ENCODE results near the gene COL28A1.

The COL28A1 gene

DNA sequence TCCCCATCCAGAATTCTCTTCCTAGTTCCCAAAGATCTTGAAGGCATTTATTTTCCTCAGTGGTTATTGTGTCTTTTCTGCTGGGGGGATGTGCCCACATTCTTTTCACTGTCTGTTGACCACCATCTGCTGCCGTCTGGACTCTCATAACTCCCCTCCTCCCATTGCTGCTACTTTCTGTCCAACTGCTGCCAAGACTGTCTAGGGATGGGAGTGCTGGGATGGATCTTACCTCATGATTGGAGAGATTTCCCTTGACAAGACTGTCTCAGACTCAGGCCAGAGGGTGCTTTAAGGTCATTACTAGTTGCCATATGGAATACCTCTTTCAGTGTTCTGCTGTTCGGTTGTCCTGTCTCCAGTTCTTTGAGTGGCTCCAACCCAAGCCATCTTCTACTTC lies 211.8 kb downstream of the COL28A1 start:
- no peak for DNase-seq

DNA sequence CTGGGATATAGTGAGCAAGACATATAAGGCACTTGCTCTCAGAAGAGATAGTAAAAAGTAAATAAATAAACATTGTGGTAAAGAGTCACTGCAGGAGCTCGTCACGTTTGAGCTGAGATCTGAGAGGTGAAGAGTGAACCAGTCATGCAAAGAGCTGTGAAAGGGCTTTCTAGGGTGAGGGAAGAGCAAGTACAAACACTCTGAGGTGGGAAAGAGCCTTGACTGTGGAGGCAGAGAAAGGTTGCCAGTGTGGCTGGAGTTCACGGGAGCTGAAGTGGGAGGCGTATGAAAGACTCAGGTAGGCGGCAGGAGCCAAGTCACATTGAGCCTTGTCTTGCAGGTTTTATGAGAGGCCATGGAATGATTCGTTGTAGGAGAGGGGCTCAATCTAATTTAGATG lies 212.3 kb downstream of the COL28A1 start:
- no peak for DNase-seq

DNA sequence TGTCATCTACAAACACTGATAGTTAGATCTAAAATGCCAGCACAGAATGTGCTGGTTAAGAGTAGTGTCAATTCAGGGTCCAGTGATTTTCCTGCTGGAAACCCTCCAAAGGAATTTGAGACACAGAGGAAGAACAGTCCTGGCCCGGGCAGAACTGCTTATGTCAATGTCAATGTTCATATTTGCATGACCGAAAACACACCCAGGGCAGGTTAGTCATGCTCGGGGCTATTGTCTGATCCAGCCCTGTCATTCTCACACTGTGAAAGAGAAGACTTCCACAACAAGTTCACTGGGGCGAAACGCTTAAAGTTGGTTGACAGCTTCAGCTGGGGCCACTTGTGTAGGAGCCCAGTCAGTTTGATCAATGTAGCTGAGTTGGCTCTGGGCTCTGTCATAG lies 214.0 kb downstream of the COL28A1 start:
- DNase-seq, result no peak

DNA sequence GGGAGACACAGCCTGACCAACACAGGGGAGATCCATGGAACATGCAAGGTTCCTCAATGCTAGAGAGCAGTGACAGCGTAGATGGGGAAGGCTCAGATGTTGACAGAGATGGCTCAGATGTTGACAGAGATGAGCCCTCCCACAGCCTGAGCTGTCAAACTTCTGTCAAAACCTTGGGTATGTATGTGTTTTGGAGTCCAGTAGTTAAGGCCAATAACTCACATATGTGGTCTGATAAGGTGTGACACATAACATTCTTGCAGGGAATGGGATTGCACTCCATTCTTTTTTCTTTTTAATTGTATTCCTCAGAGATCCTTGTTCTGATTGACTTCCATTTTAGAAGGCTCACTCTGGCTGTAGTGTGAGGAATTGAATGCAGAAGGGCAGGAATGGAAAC lies 217.1 kb downstream of the COL28A1 start:
- DNase-seq, result no peak

DNA sequence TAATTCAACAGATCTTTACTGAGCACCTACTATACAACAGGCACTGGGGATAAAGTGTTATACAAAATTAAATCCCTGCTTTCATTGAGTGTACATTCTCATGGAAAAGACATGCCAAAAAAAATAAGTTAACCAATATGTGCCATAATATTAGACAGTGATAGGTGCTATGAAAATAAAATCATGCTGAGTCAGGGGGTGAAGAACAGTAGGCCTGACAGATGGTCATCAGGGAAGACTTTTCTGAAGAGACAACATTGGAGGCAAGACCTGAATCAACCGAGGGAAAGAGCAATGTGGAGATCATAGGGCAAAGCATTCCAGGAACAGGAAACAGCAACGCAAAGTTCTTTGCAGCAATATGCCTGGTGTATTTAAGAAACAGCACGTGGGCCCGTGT lies 217.8 kb downstream of the COL28A1 start:
- no peak for DNase-seq

- DNase-seq, result no peak
Measured at GRCh38 chr7:7315851-7316250, 219.8 kb downstream of the COL28A1 start.

DNA sequence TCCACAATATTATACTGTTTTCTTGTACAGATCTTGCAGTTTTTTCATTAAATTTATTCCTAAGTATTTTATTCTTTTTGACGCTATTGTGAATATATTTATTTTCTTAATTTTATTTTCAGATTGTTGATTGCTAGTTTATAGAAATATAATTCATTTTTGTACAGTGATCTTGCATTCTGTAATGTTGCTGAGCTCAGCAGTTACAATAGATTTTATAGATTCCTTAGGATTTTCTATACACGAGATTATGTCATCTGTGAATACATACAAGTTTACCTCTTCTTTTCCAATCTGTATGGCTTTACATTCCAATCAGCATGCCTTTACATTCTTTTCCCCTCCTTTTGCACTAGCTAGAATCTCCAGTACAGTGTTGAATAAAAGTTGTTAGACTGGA lies 223.3 kb downstream of the COL28A1 start:
- DNase-seq, result no peak

DNA sequence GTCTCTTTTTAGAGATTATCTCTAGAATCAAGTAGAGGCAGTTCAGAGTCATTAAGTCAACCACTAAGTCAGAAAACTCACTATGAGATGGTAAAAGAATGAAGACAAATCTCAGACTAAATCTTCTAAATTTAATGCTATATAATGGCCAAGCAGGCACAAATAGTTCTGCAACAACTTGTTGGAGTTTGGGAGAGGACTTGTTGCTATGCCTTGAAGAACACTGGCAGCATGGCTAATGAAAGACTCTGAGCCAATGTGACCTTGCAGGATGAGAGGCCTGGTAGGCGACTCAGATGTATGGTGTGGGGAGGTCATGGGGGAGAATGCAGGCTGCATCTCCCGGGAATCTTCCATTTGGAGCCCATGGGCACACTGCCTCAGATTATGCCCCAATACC lies 224.7 kb downstream of the COL28A1 start:
- no peak for DNase-seq

- no peak for DNase-seq
Measured at GRCh38 chr7:7309203-7309602, 226.5 kb downstream of the COL28A1 start.
